NCI-H2196 (cell line): Measurements from ENCODE around the gene RASSF1.

Source experiments
- DNase-seq: peaks from one replicate; lab custom pipeline; 2025; ENCODE audit not compliant: unreplicated experiment; lab: John Stamatoyannopoulos, UW

Gene RASSF1

DNA sequence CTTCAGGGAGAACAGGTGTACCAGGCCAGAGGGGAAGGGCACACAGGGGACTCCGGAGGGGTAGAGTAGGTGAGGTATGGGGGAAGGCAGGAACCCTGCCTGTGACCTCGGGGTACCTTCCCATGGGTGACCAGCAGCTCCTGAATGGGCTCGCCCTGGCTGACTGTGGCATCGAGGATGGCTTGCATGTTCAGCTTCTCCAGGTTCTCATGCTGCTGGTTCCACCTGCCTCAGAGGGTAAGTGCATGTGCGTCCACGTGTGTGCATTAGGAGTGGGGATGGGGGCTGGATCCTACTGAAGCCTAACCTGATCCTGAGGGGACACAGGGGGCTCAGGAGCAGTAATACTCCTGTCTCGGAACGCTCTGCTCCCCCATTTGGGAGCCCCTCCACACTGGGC is 4.4 kb upstream of the RASSF1 start:
- no peak for DNase-seq

- no peak for DNase-seq
Measured at GRCh38 chr3:50342813-50343633, 2.4 kb upstream of the RASSF1 start.

DNA sequence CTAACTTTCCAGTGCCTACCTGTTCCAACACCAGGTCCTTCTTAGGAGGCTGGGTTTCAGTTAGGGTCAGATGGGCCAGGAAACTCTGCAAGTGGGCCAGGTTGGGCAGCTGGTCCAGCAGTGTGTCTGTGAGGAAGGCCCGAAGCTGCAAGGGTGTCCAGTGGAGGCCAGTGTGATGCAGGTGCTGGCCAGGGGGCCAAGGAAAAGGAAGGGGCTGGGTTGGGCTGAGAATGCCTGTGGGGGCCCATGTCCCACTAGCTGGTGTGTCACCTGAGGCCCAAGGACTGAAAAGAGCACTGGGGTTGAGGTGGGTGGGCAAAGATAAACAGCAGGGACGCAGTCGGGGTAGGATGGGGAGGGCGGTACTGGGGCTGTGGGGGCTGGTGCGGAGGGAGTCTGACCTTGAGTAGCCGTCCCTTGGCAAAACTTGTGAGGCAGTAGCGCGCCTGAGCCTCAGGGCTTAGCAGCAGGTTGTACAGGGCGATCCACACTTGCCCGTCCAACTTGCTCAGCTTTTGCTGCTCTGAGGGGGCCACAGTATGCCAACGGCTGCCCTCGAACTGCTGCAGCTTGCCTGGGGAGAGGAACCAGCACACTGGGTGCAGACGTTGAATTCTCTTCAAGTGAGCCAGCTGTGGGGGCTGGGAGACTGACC is 1.5 kb upstream of the RASSF1 start:
- DNase-seq, result no peak

DNA sequence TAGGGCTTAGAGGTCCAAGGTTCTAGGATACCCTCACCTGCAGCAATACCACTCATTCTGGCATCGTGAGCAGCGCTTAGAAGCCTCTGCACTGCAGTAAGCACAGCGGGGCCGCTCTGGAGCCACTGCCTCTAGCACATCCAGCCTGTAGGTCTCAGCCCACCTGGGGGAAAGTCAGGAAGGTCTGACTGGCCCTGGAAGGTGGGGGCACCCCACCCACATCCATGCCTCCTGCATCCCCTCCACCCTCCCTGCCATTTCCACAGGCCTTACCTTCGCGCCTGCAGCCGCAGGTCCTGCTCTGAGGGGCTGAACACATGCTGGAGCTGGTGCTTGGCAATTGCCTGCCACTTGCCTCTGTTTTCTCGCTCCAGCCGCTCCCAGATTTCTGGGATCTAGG is 901 bp upstream of the RASSF1 start:
- no peak for DNase-seq

DNA sequence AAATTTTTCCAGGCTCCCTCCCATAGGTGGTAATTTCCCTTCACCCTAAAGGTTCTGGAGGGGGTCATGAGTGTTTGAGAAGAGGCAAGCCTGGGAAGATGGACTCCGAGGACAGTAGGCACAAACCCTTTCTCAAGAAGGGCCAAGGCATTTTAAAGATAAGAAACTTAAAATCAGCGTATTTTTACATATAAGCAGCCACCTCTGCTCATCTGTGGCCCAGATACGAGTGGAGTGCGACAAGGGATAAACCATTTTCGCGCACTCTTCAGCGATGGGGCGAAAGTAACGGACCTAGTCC is 539 bp downstream of the RASSF1 start:
- no peak for DNase-seq

DNA sequence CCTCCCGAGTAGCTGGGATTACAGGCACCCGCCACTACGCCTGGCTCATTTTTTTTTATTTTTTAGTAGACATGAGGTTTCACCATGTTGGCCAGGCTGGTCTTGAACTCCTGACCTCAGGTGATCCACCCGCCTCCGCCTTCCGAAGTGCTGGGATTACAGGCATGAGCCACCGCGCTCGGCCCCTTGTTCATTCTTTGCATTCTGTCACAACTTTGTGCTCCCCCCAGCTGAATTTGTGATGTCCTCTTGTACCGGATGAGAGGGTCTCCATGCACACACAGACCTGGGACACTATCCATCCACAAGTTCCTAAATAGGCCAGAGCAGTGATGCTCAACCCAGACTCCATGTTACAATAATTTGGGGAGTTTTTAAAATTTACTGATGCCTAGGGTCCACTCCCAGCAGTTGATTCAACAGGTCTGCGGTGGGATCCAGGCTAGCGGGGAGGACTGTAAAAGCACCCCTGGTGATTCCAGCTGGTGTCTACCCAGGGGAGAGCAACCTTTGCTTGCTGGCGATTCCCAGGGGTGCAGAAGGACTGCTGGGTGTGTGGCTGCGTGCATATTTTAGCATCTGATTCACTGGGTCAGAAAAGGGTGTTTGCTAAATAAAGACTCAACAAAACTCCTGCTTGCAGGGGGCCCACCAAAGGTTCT is 1.0 kb downstream of the RASSF1 start:
- DNase-seq, result no peak

DNA sequence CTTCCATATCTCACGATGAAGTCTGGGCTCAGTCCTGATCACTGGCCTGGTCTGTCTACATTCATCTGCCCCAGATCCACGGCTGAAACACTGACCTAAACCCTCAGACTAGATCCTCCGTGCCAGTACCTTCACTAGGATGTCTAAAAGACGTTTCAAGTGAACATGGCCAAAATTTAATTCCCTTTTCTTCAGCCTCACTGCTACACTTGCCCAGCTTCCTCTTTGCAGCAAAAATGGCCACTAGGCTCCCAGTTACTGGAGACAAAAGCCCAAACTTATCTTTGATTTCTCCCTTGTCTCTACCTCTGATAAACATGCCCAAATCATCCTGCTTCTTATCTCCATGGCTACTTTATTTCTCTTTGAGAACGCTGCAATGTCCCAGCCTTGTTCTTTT is 1.7 kb downstream of the RASSF1 start:
- no peak for DNase-seq

GRCh38 chr3:50337175-50337861 is 3.3 kb downstream of the RASSF1 start:
- DNase-seq, result peak; percentile 90

DNA sequence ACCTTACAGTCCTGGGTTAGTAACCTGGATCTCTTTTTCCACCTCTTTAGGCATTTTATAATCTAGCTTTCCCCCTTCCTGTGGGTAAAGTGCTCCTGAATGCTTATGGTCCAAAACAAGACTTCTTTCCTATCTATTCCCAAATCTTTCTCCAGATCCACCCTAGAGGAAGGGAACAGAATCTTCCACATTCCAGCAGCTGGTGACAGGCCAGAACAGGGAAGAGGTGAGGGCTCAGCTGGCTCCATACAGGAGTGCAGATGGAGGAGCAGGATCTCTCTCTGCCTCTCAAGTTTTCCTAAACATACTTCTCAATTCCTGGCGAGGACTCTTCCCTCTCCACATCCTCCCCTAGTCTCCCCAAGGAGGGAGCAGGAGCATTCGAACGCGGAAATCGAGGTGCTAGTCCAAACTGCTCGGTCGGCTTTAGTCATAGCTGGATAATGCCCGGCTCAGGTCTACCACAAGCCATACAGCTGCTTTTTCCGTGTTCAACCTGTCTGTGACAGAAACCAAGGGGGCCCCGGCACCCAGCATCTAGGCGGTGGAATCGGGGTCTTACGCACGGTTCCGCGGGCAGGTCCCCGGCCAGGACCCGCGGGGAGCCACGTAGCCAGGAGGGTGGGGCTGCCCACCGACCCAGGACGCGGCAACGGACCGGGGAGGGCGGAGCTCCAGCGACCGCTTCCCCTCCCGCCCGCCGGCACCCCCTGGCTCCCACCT is 4.0 kb downstream of the RASSF1 start:
- no peak for DNase-seq

- DNase-seq, result no peak
Measured at GRCh38 chr3:50334339-50335075, 6.1 kb downstream of the RASSF1 start.

DNA sequence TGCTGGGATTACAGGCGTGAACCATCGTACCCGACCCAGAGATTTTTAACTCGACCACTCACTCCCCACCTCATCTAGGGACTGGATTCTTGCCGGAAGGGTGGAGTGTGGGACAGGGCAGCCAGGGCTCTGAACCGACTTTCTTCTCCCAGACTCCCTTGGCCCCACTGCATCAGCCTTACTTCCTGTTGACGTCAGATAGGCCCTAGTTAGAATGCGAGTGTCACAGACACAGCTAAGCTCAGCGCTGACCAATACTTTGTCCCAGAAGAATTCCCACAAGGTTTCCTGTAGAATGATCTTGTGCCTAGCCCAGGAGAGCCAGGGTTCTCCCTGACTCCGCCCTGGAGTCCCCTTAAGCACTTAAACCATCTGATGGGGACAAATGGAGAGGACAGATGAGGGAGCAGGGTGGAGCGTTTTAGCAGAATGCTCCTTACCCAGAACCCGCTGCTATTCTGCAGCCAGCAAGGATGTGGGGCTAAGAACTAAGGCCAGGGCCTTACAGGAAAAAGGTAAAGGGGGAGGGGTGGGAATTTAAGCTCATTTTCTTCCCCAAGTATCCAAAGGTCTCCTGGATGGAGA is 6.8 kb downstream of the RASSF1 start:
- no peak for DNase-seq

GRCh38 chr3:50331364-50331907 is 9.2 kb downstream of the RASSF1 start:
- DNase-seq, result no peak

DNA sequence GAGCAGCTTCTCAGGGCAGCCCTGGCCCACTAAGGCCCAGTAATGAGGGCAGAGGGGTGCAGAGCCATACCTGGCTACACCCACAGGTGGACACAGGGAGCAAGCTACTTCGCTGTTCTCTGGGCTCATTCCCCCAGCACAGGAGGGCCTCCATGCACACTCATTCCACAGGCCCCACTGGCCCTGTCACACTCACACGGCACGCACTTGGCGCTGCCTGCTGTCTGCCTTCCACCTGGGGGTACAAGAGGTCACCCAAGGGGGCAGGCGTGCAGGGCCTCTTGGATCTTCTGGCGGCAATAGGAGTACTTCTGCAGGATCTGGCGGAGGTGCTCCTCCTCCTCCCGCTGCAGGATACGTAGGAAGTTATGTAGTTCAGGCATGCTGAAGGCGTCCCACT is 10.3 kb downstream of the RASSF1 start:
- no peak for DNase-seq

- peak; percentile 89 for DNase-seq
Measured at GRCh38 chr3:50327943-50328691, 12.5 kb downstream of the RASSF1 start, which contains the start of gene TUSC2. Gene TUSC2 (minus strand): TSS chr3:50328223. CDS start chr3:50328099, 124 bp downstream.

GRCh38 chr3:50327129-50327528 is 13.5 kb downstream of the RASSF1 start:
- DNase-seq, result no peak

DNA sequence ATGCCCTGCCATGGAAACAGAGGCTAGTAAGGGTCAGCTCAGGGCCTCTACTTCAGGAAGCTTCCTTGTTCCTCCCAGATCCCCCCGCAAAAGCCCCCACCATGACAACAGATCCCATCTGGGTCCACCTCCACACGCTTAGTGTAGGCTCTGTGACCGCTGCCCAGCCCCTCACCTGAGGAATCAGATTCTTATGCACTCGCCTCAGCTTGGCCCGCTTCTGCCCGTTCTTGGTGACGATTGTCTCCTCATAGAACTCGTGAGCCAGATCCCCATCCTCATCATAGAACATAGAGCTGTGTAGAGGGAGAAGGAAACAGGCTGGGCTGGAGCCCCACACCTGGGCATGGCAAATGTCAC is 14.5 kb downstream of the RASSF1 start:
- no peak for DNase-seq

- no peak for DNase-seq
Measured at GRCh38 chr3:50325497-50326181, 15.0 kb downstream of the RASSF1 start.

- DNase-seq, result no peak
Measured at GRCh38 chr3:50325113-50325480, 15.5 kb downstream of the RASSF1 start.
